K562 (cell line): ENCODE measurements around the gene CCDC183. TPM values are rescaled to one million over a fixed set of nuclear protein-coding genes. Genes with fewer than 3 reads are reported as not detected.

Source experiments
- ARID1B ChIP-seq: fragments of 450-650 bp; IDR thresholded peaks from 2 replicates; pipeline ENCODE4 v1.6.1; 2016; ENCODE audit warnings: antibody characterized with exemption, mild to moderate bottlenecking, inconsistent platforms
- ATF7 ChIP-seq: fragments of 450-650 bp; IDR thresholded peaks from 2 replicates; pipeline ENCODE4 v1.7.1; 2014; ENCODE audit warnings: mild to moderate bottlenecking, moderate library complexity
- CREB3 ChIP-seq: fragments of 450-650 bp; conservative IDR thresholded peaks from 2 replicates; pipeline ENCODE4 v1.6.1; 2016; ENCODE audit warnings: missing genetic modification characterization, low read depth, mild to moderate bottlenecking, missing compliant biosample characterization, moderate library complexity
- CTBP1 ChIP-seq: fragments of 450-650 bp; IDR thresholded peaks from 2 replicates; pipeline ENCODE4 v1.6.1; 2016; ENCODE audit warnings: borderline replicate concordance
- EHMT2 ChIP-seq: fragments of 450-650 bp; IDR thresholded peaks from 2 replicates; pipeline ENCODE4 v1.6.1; 2018; ENCODE audit warnings: antibody characterized with exemption
- HDAC3 ChIP-seq: fragments of 450-650 bp; IDR thresholded peaks from 2 replicates; pipeline ENCODE4 v1.6.1; 2018; ENCODE audit warnings: borderline replicate concordance, mild to moderate bottlenecking, moderate library complexity; ENCODE audit not compliant: partially characterized antibody
- HSF4 ChIP-seq: fragments of 250-450 bp; sonication (Bioruptor Pico); IDR thresholded peaks from 2 replicates; pipeline ENCODE4 v2.1.2; 2022; ENCODE audit warnings: mild to moderate bottlenecking, moderate library complexity, borderline replicate concordance
- ILK ChIP-seq: fragments of 450-650 bp; IDR thresholded peaks from 2 replicates; pipeline ENCODE4 v1.6.1; 2016; ENCODE audit warnings: missing genetic modification characterization, low read depth, mild to moderate bottlenecking, missing compliant biosample characterization, moderate library complexity, borderline replicate concordance
- KHSRP ChIP-seq: fragments of 450-650 bp; IDR thresholded peaks from 2 replicates; pipeline ENCODE4 v1.6.1; 2017
- LARP7 ChIP-seq: fragments of 450-650 bp; IDR thresholded peaks from 2 replicates; pipeline ENCODE4 v1.6.1; 2016
- MCM5 ChIP-seq: fragments of 450-650 bp; IDR thresholded peaks from 2 replicates; pipeline ENCODE4 v1.6.1; 2016; ENCODE audit warnings: low read depth
- MEIS2 ChIP-seq: fragments of 450-650 bp; IDR thresholded peaks from 2 replicates; pipeline ENCODE4 v1.6.1; 2014; ENCODE audit warnings: mild to moderate bottlenecking; ENCODE audit not compliant: partially characterized antibody
- NFYB ChIP-seq: IDR thresholded peaks from 2 replicates; pipeline ENCODE4 v1.6.1; 2011; ENCODE audit warnings: mild to moderate bottlenecking, moderate library complexity; ENCODE audit not compliant: insufficient read length; ENCODE audit errors: extremely low read depth
- RBBP5 ChIP-seq: fragments of 200-600 bp; sonication (generic); IDR thresholded peaks from 2 replicates; pipeline ENCODE4 v1.6.1; 2012; ENCODE audit warnings: borderline replicate concordance, mild to moderate bottlenecking, low read length, control low read depth, inconsistent platforms; ENCODE audit not compliant: insufficient read depth, poor library complexity, severe bottlenecking
- SIN3B ChIP-seq: fragments of 450-650 bp; IDR thresholded peaks from 2 replicates; pipeline ENCODE4 v1.6.1; 2017; ENCODE audit warnings: low read depth, mild to moderate bottlenecking, moderate library complexity
- SP2 ChIP-seq: IDR thresholded peaks from 2 replicates; pipeline ENCODE4 v1.6.1; 2011; ENCODE audit warnings: mild to moderate bottlenecking, low read depth, low read length, moderate library complexity; ENCODE audit not compliant: poor library complexity, severe bottlenecking; ENCODE audit errors: extremely low read depth
- TBL1XR1 ChIP-seq, 2 experiments: IDR thresholded peaks; 2 replicates each; pipeline ENCODE4 v1.6.1; 2012; ENCODE audit warnings: improper control_type of control experiment in 2 of 2, low read length in 2 of 2, mild to moderate bottlenecking in 1 of 2
- ZNF146 ChIP-seq: IDR thresholded peaks from one replicate; pipeline ENCODE4 v1.6.1; 2018; ENCODE audit warnings: missing compliant biosample characterization; ENCODE audit not compliant: unreplicated experiment
- ZNF212 ChIP-seq: fragments of 450-650 bp; formaldehyde crosslinking; IDR thresholded peaks from 2 replicates; pipeline ENCODE4 v1.4.0; 2020; ENCODE audit warnings: mild to moderate bottlenecking
- ZNF232 ChIP-seq: sonication (generic); formaldehyde crosslinking; IDR thresholded peaks from 2 replicates; pipeline ENCODE4 v1.8.0; 2022; ENCODE audit warnings: mild to moderate bottlenecking, missing genetic modification reagents
- ZNF384 ChIP-seq: IDR thresholded peaks from 2 replicates; pipeline ENCODE4 v1.6.1; 2012; ENCODE audit warnings: low read depth, low read length, improper control_type of control experiment
- ZNF445 ChIP-seq: fragments of 250-450 bp; sonication (Bioruptor Pico); IDR thresholded peaks from 2 replicates; pipeline ENCODE4 v1.4.0; 2020; ENCODE audit warnings: low read depth, mild to moderate bottlenecking, moderate library complexity
- ZNF589 ChIP-seq: fragments of 200-800 bp; sonication (Bioruptor generic); IDR thresholded peaks from 2 replicates; pipeline ENCODE4 v1.6.1; 2016; ENCODE audit warnings: low read depth, missing genetic modification characterization, missing compliant biosample characterization
- ZNF780A ChIP-seq: fragments of 250-450 bp; sonication (Bioruptor Pico); IDR thresholded peaks from 2 replicates; pipeline ENCODE4 v1.5.0; 2021; ENCODE audit warnings: mild to moderate bottlenecking
- ZZZ3 ChIP-seq: fragments of 450-650 bp; IDR thresholded peaks from 2 replicates; pipeline ENCODE4 v1.6.1; 2016; ENCODE audit warnings: antibody characterized with exemption, mild to moderate bottlenecking, moderate library complexity
- polyA plus RNA-seq, 8 experiments: library from polyadenylated mRNA; depleted of rRNA in 4 of 8; stranded (reverse) in 5 of 8; unstranded in 3 of 8; fragments of >200 nt; fragmentation: Nextera tagmentation in 2 of 8; fragmentation: Illumina TruSeq in 1 of 8; extraction: Ambion mirVana in 2 of 8; extraction: Trizol in 1 of 8; gene quantifications; 2 replicates each; pipeline versions ENCODE4 v1.2.1 to v1.2.3, GENCODE V29; 2011 to 2014; ENCODE audit warnings: inconsistent platforms in 1 of 8, missing spikeins in 1 of 8
- total RNA-seq, 7 experiments: library from RNA; depleted of rRNA in 6 of 7; stranded (reverse); fragments of >200 nt in 6 of 7; fragmentation: Illumina TruSeq in 2 of 7; extraction: Trizol in 2 of 7; gene quantifications; 2 replicates each; pipeline versions ENCODE4 v1.2.1 to v1.2.3, GENCODE V29; 2011 to 2021; ENCODE audit warnings: low replicate concordance in 1 of 7
- TF ChIP-seq, protein P1 (sequence below): sonication (generic); formaldehyde crosslinking; IDR thresholded peaks from 2 replicates; pipeline ENCODE4 v1.9.0; 2022; ENCODE audit warnings: mild to moderate bottlenecking, missing genetic modification reagents
- TF ChIP-seq, protein P2 (sequence below): fragments of 450-650 bp; IDR thresholded peaks from 2 replicates; pipeline ENCODE4 v1.6.1; 2016

CCDC183 gene
- total and polyA plus RNA-seq, 9 of the 15 experiments (the other 6 are each of a cell fraction or from before 2014, with no cell fraction given) = 0.21 to 0.60 (median 0.29) TPM; not detected in 4

DNA sequence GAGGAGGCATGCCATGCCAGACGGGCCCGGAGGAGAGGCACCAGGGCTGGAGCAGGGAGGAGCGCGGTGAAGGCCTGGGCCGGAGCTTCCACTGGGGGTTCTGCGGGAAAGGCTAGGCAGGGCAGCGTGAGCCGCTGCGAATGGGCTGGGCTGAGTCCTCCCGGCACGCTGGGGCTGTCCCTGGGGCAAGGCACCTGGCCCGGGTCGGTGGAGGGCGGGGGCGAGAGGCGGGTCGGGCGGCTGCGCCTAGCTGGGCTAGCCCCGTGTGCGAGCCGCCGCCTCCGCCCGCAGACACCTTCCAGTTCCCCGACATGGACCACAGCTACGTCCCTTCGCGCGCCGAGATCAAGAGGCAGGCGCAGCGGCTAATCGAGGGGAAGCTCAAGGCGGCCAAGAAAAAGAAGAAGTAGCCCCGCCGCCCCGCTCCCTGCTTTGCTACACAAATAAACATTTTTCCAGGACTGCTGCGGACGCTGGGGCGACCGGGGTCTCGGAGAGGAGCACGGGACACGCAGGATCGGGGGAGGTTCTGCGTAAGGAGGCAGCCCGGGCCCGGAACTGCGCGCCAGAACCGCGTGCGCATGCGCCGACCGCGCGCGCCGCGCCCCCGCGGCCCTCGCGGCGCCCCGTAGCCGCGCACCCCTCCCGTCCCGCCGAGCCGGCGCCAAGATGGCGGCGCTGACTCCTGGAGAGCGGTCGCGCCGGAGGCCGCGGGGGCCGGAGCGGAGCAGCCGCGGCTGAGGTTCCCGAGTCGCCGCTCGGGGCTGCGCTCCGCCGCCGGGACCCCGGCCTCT, 11.3 kb downstream of the CCDC183 start, which contains the start of gene RABL6 (continued):
- TF ChIP-seq TBL1XR1 (IDR thresholded peaks at IDR 0.05; ENCODE audit: low read length in 2 of 2) = no peak
- no peak for TF ChIP-seq ZNF384
- no peak for TF ChIP-seq ZZZ3
- TF ChIP-seq HDAC3 = no peak
- TF ChIP-seq ZNF212 (CRISPR knock-in tag) = no peak
- peak; percentile 75 for TF ChIP-seq SIN3B
- no peak for TF ChIP-seq NFYB
- no peak for TF ChIP-seq CREB3 (tag)
- no peak; the same call in 1 of the 2 replicates for TF ChIP-seq ARID1B
- TF ChIP-seq RBBP5 = no peak
- no peak for TF ChIP-seq ILK
- no peak for TF ChIP-seq KHSRP
- TF ChIP-seq MCM5 = no peak
- TF ChIP-seq, protein P1, sequence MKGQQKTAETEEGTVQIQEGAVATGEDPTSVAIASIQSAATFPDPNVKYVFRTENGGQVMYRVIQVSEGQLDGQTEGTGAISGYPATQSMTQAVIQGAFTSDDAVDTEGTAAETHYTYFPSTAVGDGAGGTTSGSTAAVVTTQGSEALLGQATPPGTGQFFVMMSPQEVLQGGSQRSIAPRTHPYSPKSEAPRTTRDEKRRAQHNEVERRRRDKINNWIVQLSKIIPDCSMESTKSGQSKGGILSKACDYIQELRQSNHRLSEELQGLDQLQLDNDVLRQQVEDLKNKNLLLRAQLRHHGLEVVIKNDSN (CRISPR knock-in tag) = no peak
- no peak for TF ChIP-seq ZNF232 (CRISPR knock-in tag)
- TF ChIP-seq EHMT2 = no peak
- no peak for TF ChIP-seq LARP7
- peak; percentile 77 for TF ChIP-seq MEIS2
- peak; percentile 74 for TF ChIP-seq CTBP1
- TF ChIP-seq ATF7 = peak; percentile 44; the same call in 1 of the 2 replicates
- no peak for TF ChIP-seq ZNF589
- no peak for TF ChIP-seq ZNF146 (CRISPR knock-in tag)
- TF ChIP-seq HSF4 = no peak
- TF ChIP-seq SP2 = no peak
- TF ChIP-seq, protein P2, sequence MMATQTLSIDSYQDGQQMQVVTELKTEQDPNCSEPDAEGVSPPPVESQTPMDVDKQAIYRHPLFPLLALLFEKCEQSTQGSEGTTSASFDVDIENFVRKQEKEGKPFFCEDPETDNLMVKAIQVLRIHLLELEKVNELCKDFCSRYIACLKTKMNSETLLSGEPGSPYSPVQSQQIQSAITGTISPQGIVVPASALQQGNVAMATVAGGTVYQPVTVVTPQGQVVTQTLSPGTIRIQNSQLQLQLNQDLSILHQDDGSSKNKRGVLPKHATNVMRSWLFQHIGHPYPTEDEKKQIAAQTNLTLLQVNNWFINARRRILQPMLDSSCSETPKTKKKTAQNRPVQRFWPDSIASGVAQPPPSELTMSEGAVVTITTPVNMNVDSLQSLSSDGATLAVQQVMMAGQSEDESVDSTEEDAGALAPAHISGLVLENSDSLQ = no peak
- no peak for TF ChIP-seq ZNF780A (CRISPR knock-in tag)
- TF ChIP-seq ZNF445 (CRISPR knock-in tag) = no peak
